GM21529 (cell line): ENCODE data around the gene VPS13A.
"Not testable (repeated sequence)": the region's sequence is repeated elsewhere in the genome, so short reads cannot be mapped to it uniquely, and the experiment has no call there.

Experiments used
- ATAC-seq: cut with Tn5 transposase; IDR thresholded peaks from one replicate; pipeline ENCODE4 v1.9.1; 2021; ENCODE audit not compliant: unreplicated experiment

The VPS13A gene

GRCh38 chr9:77183581-77183980 is 6.2 kb downstream of the VPS13A start:
- ATAC-seq = no peak

- no peak for ATAC-seq
These were observed 10.9 kb downstream of the VPS13A start for GRCh38 chr9:77188242-77188641.

GRCh38 chr9:77194423-77194822 is 17.1 kb downstream of the VPS13A start:
- no peak for ATAC-seq

GRCh38 chr9:77210116-77210515 is 32.8 kb downstream of the VPS13A start:
- ATAC-seq = no peak

- no peak for ATAC-seq
These were observed 34.2 kb downstream of the VPS13A start for GRCh38 chr9:77211561-77211960.

GRCh38 chr9:77212801-77213200 is 35.5 kb downstream of the VPS13A start:
- no peak for ATAC-seq

GRCh38 chr9:77215874-77216273 is 38.5 kb downstream of the VPS13A start:
- ATAC-seq = no peak

- ATAC-seq = no peak
These were observed 41.3 kb downstream of the VPS13A start for GRCh38 chr9:77218612-77219011.

- no peak for ATAC-seq
These were observed 44.1 kb downstream of the VPS13A start for GRCh38 chr9:77221431-77221830.

GRCh38 chr9:77224746-77225312 is 47.5 kb downstream of the VPS13A start:
- ATAC-seq = no peak

GRCh38 chr9:77236693-77237092 is 59.4 kb downstream of the VPS13A start:
- no peak for ATAC-seq

GRCh38 chr9:77237896-77238295 is 60.6 kb downstream of the VPS13A start:
- no peak for ATAC-seq

GRCh38 chr9:77251050-77251449 is 73.7 kb downstream of the VPS13A start:
- no peak for ATAC-seq

- ATAC-seq = no peak
These were observed 79.9 kb downstream of the VPS13A start for GRCh38 chr9:77257275-77257674.

GRCh38 chr9:77261605-77262004 is 84.3 kb downstream of the VPS13A start:
- no peak for ATAC-seq

GRCh38 chr9:77267762-77268161 is 90.4 kb downstream of the VPS13A start:
- not testable (repeated sequence) for ATAC-seq

- ATAC-seq = no peak
These were observed 93.8 kb downstream of the VPS13A start for GRCh38 chr9:77271023-77271690.

GRCh38 chr9:77276799-77277198 is 99.5 kb downstream of the VPS13A start:
- ATAC-seq = no peak

- no peak for ATAC-seq
These were observed 100.4 kb downstream of the VPS13A start for GRCh38 chr9:77277719-77278118.

GRCh38 chr9:77283991-77284390 is 106.7 kb downstream of the VPS13A start:
- no peak for ATAC-seq

- ATAC-seq = no peak
These were observed 107.3 kb downstream of the VPS13A start for GRCh38 chr9:77284616-77285015.

- ATAC-seq = no peak
These were observed 113.0 kb downstream of the VPS13A start for GRCh38 chr9:77290373-77290772.

GRCh38 chr9:77291714-77292113 is 114.4 kb downstream of the VPS13A start:
- ATAC-seq = no peak
